HG02678 (cell line): ENCODE measurements around the gene TMEM115.

Source experiments
- ATAC-seq: cut with Tn5 transposase; IDR thresholded peaks from one replicate; pipeline ENCODE4 v1.9.1; 2021; ENCODE audit warnings: mild to moderate bottlenecking, moderate library complexity; ENCODE audit not compliant: unreplicated experiment

The TMEM115 gene

DNA sequence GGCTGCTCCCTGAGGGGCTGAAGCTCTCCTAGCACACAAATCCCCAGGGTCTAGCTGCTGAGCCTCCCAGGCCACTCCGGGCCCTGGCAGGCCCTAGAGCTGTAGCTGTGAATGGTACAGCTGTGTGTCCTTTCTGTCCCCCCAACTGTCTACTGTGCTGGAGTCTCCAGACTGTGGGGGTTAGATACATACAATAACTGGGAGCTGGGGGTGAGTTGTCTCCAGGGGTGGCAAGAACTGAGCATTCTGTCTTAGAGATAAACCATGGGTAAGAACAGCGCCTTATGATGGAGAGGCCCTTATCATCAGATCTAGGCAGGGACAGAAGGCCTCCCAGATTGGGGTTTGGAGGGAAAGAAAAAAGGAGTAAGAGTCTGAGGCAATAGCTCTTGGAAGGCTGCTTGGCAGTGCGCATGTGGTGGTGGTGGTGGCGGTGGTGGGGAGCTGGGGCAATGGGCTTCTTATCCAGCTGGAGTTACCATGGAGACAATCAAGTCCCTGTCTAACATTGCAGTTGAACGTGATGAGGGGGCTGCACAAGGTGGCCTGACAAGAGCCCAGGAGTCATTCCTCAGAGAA is 5.0 kb downstream of the TMEM115 start:
- no peak for ATAC-seq

DNA sequence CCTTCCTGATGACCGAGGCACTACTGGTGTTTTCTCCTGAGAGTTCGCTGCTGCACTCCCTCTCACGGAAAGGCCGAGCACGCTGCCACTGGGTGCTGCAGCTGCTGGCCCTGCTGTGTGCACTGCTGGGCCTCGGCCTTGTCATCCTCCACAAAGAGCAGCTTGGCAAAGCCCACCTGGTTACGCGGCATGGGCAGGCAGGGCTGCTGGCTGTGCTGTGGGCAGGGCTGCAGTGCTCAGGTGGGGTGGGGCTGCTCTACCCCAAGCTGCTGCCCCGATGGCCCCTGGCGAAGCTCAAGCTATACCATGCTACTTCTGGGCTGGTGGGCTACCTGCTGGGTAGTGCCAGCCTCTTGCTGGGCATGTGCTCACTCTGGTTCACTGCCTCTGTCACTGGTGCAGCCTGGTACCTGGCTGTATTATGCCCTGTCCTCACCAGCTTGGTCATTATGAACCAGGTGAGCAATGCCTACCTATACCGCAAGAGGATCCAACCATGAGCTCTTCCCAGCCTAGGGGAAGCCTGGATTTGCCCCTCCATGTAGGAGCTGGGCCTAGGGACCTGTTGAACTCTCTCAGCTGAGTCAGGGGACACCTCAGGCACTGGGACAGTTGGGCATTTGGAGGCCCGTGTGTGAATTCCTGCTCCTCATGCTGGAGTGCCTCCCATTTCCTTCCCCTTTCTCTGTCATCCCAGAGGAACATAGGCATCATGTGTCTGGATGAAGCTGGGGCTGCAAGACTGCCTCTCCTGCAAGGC is 5.9 kb downstream of the TMEM115 start:
- ATAC-seq, result no peak

DNA sequence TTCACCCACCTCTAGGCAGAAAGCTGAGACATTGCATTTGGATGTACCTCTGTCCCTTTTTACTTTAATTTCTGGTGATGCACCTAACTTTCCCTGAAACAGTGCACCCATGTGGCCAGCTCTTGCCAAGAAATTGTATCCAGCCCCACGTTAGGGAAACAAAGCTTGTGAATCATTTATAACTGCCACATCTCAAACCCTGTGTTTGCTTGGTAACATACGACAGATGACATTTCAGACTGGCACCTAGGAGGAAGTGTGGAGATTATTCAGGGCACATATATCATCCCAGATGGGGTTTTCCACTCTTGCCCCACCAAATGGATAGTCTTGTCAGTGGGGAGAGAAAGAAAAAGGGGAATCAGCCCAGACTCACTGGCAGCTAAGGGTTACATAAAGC is 6.5 kb downstream of the TMEM115 start:
- ATAC-seq, result no peak

DNA sequence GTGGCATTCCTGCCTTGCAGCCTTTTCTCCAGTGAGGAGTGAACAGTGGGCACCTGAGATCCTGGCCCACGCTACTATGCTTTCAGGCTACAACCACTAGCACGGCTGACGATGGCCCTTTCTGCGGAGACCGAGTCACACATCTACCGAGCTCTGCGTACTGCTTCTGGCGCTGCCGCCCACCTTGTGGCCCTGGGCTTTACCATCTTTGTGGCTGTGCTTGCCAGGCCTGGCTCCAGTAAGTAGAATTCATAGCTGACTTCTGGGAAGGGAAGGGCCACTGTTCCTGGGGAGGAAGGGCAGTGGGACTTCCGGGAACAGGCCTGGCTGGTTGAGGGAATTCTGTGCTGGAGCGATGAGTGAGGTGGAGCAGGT is 8.0 kb downstream of the TMEM115 start:
- no peak for ATAC-seq

DNA sequence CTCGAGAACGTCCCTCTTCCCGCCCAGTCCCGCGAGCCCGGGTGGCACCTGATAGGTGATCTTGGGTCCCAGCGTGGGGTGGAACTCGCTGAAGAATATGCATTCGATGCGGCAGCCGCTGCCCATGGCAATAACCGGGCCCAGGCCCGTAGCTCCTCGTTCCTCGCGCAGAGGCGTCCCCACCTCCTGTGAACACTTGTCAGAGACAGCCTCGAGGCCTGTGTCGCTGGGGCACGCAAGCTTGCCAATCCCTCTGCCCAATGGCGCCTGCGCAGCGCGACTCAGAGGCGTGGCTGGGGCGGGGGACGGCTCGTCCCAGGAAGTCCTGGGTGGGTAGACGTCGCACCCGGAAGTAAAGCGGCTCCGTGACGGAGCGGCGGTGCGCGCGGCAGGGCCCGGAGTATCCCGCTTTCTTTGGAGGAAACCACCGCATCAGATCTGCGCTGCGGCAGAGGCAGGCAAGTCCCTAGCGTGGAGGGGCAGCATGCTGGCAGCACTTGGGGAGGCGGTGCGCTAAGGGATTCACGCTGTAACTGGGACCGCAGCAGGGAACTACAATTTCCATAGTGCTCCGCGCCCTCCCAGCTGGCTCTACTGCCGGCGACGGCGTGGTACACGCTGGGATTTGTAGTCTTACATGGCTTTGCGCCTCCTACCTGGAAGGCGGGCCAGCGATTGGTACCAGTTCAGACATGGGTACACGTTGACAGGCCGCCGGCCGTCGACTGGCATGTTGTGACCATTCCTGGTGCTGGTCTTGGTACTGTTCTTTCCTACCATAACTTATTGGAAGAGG is 8.6 kb downstream of the TMEM115 start, which contains the start of the genes CYB561D2 and NPRL2:
TSS of gene CYB561D2 (plus strand) at position 336 of the 796 bp plus-strand sequence. CDS start 572 bp downstream, outside the sequence.
TSS of gene NPRL2 (minus strand) at position 249 of the 796 bp plus-strand sequence. CDS start at position 126, 123 bp downstream.
- ATAC-seq, result peak; percentile 89

DNA sequence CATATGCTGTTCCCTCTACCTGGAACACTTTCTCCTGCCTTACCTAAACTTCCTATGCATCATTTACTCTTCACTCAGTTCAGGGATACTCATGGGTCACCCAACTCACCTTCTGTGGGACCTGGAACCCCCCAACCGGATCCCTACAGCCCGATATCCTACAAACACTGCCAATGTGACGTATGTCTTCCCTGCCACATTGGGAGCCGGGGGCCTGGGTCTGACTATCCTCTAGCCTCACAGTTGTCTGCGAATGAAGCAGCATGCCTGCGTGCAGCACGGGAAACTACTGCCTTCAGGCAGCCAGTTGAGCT is 9.2 kb downstream of the TMEM115 start:
- ATAC-seq, result no peak

DNA sequence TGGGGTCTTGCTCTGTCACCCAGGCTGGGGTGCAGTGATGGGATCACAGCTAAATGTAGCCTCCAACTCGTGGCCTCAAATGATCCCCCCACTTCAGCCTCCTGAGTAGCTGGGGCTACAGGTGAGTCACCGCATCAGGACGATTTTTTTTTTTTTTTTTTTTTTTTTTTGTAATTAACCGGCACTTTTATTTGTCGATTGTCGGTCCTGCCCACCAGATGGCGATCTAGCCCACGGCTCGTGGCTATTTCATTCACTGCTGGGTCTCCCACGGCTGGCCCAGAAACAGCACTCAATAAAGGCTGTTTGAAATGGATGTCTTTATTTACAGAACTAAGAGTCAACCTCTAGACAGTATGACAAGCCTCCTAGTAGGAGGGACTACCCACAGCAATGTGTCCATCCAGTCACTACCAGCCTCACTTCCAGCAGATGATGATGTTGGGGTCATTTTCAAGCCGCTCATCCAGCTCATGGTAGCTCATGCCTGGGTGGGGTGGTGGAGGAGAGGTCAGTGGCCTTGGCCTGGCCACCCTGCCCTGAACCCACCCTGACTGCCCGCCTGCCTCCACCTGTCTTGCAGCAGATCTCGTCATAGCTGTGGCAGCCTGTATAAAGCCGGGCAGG is 12.0 kb downstream of the TMEM115 start:
- ATAC-seq, result no peak

DNA sequence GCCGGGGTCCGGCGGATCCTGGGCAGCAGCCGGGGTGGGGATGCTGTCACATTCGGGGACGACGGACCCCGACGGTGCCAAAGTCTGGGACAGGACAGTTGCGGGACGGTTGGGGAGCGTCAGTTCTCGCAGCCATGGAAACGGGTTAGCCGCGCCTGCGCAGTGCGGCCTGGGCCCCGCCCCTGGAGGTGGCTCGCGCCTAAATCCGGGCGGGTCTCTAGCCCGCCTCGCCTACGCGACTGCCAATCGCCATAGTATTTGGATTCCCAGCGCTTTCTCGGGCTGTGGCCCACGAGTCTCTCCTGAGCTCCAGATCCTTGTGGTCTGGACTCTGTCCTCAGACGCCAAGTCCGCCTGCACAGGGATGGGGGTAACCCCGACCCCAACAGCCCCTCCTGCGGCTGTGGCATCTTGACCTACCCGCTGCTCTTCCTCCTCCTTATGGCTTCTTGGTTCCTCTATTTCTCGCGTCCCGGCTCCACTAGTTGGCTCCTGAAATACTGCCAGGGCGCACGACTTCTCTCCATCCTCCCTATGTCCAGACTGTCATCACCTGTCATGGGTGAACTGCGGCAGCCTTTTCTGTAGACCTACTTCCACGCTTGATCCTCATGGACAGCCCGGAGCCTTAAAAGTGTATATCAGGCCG is 13.6 kb downstream of the TMEM115 start, which contains the start of gene ZMYND10:
TSS of gene ZMYND10 (minus strand) at position 147 of the 649 bp plus-strand sequence. CDS start 153 bp downstream, outside the sequence.
- ATAC-seq, result no peak

DNA sequence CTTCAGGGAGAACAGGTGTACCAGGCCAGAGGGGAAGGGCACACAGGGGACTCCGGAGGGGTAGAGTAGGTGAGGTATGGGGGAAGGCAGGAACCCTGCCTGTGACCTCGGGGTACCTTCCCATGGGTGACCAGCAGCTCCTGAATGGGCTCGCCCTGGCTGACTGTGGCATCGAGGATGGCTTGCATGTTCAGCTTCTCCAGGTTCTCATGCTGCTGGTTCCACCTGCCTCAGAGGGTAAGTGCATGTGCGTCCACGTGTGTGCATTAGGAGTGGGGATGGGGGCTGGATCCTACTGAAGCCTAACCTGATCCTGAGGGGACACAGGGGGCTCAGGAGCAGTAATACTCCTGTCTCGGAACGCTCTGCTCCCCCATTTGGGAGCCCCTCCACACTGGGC is 14.3 kb downstream of the TMEM115 start:
- no peak for ATAC-seq

DNA sequence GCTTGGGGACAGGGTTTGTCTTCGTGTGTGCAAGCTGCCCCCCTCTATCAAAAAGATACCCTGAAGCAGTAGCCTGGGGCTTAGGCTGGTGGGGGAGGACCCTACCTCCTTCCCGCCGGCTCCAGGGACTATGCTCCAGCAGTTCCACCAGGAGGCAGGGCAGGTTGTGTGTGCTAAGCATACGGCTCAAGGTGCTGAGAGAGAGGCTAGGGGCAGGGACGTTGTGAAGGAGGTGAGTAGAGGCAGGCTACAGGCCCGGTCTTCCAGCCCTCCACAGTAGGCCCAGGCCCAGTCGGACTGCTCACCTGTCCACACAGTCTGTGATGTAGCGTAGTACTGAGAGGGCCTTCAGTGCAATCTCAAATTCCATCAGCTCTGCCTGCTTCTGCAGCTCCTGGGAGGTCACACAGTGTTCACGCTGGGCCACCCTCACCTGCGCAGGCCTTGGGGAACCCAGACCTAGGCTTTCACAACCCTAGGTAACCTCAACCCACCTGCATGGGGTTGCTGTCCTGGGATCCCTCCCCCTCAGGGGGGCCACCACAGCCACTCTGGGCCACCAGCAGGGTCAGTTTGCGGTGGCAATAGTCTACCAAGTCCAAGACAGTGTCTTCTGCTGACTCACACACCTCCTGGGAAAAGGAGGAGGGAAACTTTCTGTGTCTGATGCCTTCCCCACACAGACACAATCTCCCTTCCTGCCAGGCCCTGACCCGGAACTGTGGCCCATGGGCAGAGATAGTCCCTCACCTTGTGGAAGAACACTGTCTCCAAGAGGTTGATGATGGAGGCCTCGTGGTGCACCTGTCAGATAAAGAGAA is 16.3 kb downstream of the TMEM115 start:
- no peak for ATAC-seq

DNA sequence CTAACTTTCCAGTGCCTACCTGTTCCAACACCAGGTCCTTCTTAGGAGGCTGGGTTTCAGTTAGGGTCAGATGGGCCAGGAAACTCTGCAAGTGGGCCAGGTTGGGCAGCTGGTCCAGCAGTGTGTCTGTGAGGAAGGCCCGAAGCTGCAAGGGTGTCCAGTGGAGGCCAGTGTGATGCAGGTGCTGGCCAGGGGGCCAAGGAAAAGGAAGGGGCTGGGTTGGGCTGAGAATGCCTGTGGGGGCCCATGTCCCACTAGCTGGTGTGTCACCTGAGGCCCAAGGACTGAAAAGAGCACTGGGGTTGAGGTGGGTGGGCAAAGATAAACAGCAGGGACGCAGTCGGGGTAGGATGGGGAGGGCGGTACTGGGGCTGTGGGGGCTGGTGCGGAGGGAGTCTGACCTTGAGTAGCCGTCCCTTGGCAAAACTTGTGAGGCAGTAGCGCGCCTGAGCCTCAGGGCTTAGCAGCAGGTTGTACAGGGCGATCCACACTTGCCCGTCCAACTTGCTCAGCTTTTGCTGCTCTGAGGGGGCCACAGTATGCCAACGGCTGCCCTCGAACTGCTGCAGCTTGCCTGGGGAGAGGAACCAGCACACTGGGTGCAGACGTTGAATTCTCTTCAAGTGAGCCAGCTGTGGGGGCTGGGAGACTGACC is 17.2 kb downstream of the TMEM115 start:
- ATAC-seq, result no peak

DNA sequence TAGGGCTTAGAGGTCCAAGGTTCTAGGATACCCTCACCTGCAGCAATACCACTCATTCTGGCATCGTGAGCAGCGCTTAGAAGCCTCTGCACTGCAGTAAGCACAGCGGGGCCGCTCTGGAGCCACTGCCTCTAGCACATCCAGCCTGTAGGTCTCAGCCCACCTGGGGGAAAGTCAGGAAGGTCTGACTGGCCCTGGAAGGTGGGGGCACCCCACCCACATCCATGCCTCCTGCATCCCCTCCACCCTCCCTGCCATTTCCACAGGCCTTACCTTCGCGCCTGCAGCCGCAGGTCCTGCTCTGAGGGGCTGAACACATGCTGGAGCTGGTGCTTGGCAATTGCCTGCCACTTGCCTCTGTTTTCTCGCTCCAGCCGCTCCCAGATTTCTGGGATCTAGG is 17.8 kb downstream of the TMEM115 start:
- ATAC-seq, result no peak

DNA sequence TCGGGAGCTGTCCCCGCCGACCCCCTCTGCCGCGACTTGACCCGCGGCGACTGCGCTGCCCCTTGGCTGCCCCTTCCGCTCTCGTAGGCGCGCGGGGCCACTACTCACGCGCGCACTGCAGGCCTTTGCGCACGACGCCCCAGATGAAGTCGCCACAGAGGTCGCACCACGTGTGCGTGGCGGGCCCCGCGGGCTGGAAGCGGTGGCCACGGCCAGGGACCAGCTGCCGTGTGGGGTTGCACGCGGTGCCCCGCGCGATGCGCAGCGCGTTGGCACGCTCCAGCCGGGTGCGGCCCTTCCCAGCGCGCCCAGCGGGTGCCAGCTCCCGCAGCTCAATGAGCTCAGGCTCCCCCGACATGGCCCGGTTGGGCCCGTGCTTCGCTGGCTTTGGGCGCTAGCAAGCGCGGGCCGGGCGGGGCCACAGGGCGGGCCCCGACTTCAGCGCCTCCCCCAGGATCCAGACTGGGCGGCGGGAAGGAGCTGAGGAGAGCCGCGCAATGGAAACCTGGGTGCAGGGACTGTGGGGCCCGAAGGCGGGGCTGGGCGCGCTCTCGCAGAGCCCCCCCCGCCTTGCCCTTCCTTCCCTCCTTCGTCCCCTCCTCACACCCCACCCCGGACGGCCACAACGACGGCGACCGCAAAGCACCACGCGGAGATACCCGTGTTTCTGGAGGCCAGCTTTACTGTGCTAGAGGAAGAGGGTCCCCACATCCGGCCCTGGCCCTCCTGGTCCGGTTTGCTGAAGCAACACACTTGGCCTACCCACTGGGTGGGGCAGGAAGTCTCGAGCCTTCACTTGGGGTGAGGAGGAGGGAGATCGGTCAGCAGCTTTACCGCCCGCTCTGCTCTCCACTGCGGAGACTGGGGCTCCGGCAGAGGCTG is 18.6 kb downstream of the TMEM115 start, which contains the start of gene RASSF1:
TSS of gene RASSF1 (minus strand) at position 389 of the 882 bp plus-strand sequence. CDS start at position 358, 31 bp downstream.
- ATAC-seq, result peak; percentile 21

DNA sequence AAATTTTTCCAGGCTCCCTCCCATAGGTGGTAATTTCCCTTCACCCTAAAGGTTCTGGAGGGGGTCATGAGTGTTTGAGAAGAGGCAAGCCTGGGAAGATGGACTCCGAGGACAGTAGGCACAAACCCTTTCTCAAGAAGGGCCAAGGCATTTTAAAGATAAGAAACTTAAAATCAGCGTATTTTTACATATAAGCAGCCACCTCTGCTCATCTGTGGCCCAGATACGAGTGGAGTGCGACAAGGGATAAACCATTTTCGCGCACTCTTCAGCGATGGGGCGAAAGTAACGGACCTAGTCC is 19.2 kb downstream of the TMEM115 start:
- ATAC-seq, result no peak

DNA sequence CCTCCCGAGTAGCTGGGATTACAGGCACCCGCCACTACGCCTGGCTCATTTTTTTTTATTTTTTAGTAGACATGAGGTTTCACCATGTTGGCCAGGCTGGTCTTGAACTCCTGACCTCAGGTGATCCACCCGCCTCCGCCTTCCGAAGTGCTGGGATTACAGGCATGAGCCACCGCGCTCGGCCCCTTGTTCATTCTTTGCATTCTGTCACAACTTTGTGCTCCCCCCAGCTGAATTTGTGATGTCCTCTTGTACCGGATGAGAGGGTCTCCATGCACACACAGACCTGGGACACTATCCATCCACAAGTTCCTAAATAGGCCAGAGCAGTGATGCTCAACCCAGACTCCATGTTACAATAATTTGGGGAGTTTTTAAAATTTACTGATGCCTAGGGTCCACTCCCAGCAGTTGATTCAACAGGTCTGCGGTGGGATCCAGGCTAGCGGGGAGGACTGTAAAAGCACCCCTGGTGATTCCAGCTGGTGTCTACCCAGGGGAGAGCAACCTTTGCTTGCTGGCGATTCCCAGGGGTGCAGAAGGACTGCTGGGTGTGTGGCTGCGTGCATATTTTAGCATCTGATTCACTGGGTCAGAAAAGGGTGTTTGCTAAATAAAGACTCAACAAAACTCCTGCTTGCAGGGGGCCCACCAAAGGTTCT is 19.7 kb downstream of the TMEM115 start:
- ATAC-seq, result no peak

DNA sequence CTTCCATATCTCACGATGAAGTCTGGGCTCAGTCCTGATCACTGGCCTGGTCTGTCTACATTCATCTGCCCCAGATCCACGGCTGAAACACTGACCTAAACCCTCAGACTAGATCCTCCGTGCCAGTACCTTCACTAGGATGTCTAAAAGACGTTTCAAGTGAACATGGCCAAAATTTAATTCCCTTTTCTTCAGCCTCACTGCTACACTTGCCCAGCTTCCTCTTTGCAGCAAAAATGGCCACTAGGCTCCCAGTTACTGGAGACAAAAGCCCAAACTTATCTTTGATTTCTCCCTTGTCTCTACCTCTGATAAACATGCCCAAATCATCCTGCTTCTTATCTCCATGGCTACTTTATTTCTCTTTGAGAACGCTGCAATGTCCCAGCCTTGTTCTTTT is 20.4 kb downstream of the TMEM115 start:
- ATAC-seq, result no peak

DNA sequence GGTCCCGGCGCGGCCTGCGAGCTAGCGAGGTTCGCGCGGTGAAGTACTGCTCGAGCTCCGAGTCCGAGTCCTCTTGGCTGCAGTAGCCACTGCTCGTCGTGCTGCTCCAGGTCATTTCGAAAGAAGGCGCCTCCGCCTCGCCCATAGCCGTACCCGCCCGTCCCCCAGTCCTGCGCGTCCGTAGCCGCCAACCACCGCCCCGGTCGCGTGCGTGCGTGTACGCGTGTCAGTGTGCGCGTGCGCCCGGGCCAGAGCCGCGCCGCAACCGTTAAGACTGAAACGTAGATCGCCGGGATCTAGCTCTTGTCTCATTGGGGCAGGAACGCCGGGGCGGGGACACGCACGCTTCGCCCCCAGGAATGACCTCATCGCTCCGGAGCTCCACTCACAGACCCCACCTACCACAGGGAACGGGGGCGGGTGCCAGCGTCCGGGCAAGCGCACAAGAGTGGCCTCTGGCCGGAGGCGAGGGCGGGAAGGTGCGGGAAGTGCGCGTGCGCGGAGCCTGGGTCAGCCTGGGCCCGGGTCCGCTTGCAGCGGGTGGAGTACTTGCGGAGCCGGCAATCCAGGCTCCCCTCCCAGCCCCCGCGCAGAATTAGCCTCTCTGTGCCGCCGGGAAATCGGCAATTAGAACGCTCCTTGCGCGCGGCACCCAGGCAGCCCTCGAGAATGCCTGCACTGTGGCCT is 22.0 kb downstream of the TMEM115 start:
- peak; percentile 72 for ATAC-seq
